Left lung (tissue), 10 donors: ENCODE results near the gene CDC14B. TPM values are rescaled to one million over a fixed set of nuclear protein-coding genes. Genes with fewer than 3 reads are reported as not detected.

Experiments
- ATAC-seq: fragments of 200-7000 bp; cut with Tn5 transposase; one replicate; pipeline ENCODE4 v1.9.1; 2020; ENCODE audit warnings: moderate library complexity
- DNase-seq, 4 donors: peaks; one replicate each; pipeline ENCODE4 v3.0.0-alpha.2; 2013 to 2020
- H3K27ac ChIP-seq, 2 donors: fragments of 200-600 bp; sonication (generic) in 1 of 2; one replicate each; pipeline versions ENCODE4 v1.5.0 to v1.8.0; 2020 to 2021
- H3K27me3 ChIP-seq, 2 donors: fragments of 200-600 bp; sonication (generic) in 1 of 2; one replicate each; pipeline versions ENCODE4 v1.5.0 to v1.8.0; 2020 to 2021
- H3K36me3 ChIP-seq, 2 donors: fragments of 200-600 bp; sonication (generic) in 1 of 2; one replicate each; pipeline versions ENCODE4 v1.5.0 to v1.8.0; 2020 to 2021
- H3K4me1 ChIP-seq, 2 donors: fragments of 200-600 bp; one replicate each; pipeline ENCODE4 v1.8.0; 2021
- H3K4me3 ChIP-seq, 2 donors: fragments of 200-600 bp; sonication (generic) in 1 of 2; one replicate each; pipeline versions ENCODE4 v1.5.0 to v1.8.0; 2020 to 2021; ENCODE audit warnings: mild to moderate bottlenecking in 1 of 2
- H3K9me3 ChIP-seq, 2 donors: fragments of 200-600 bp; sonication (generic) in 1 of 2; one replicate each; pipeline versions ENCODE4 v1.5.0 to v1.8.0; 2020 to 2021
- intact Hi-C, 2 donors: fragments of 100-400 bp; cut with DNase I; formaldehyde crosslinking; loops; one replicate each; pipeline versions ENCODE4 v1.11.2 to v1.14.2; 2022
- polyA plus RNA-seq, 6 donors: library from polyadenylated mRNA; unstranded; fragments of 120-200 nt; gene quantifications; one replicate each; pipeline ENCODE4 v1.2.1, GENCODE V29; 2013; ENCODE audit not compliant: insufficient read length in 6 of 6
- total RNA-seq, 2 donors: library from RNA; stranded (reverse); fragmentation: NEBNext Ultra II Directional; extraction: Animal tissue kit (Norgen Biotek cat#: 25700); gene quantifications; one replicate each; pipeline ENCODE4 v1.2.1, GENCODE V29; 2021
- TF ChIP-seq, protein P1 (sequence below), 2 donors: fragments of 200-600 bp; sonication (generic) in 1 of 2; IDR thresholded peaks; one replicate each; pipeline versions ENCODE4 v1.5.0 to v1.8.0; 2021; ENCODE audit warnings: antibody characterized with exemption in 2 of 2
- donor health status: DM: no; HTN: yes; CAD: no.
- donor health status: DM: no; HTN: no; CAD: no.

Gene CDC14B
- total and polyA plus RNA-seq, 8 donors = 10.5 to 20.3 (median 17.9) TPM

GRCh38 chr9:96605328-96605727 is 14.3 kb downstream of the CDC14B start:
- TF ChIP-seq, protein P1, sequence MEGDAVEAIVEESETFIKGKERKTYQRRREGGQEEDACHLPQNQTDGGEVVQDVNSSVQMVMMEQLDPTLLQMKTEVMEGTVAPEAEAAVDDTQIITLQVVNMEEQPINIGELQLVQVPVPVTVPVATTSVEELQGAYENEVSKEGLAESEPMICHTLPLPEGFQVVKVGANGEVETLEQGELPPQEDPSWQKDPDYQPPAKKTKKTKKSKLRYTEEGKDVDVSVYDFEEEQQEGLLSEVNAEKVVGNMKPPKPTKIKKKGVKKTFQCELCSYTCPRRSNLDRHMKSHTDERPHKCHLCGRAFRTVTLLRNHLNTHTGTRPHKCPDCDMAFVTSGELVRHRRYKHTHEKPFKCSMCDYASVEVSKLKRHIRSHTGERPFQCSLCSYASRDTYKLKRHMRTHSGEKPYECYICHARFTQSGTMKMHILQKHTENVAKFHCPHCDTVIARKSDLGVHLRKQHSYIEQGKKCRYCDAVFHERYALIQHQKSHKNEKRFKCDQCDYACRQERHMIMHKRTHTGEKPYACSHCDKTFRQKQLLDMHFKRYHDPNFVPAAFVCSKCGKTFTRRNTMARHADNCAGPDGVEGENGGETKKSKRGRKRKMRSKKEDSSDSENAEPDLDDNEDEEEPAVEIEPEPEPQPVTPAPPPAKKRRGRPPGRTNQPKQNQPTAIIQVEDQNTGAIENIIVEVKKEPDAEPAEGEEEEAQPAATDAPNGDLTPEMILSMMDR (IDR thresholded peaks at IDR 0.05) = no peak
- no peak overlapping the region for H3K27ac ChIP-seq
- ATAC-seq (no peak), DNase-seq (no peak)
- H3K4me3 ChIP-seq = no peak overlapping the region
- no peaks in the 10 kb centered on the region for H3K9me3 ChIP-seq
- H3K27me3 ChIP-seq = peaks cover 0 to 6% of the 10 kb centered on the region in 2 donors
- peaks cover 0 to 4% of the 10 kb centered on the region in 2 donors for H3K4me1 ChIP-seq
- no peaks in the 10 kb centered on the region for H3K36me3 ChIP-seq
- intact Hi-C loops = no loop called here

GRCh38 chr9:96604004-96604319 is 15.7 kb downstream of the CDC14B start:
- Histone ChIP-seq H3K27me3 (no peaks in the 10 kb centered on the region), H3K36me3 (no peaks in the 10 kb centered on the region), H3K4me1 (peaks cover 0 to 4% of the 10 kb centered on the region in 2 donors), H3K4me3 (no peak overlapping the region), H3K9me3 (no peaks in the 10 kb centered on the region), H3K27ac (no peak overlapping the region)
- peak; percentile 82 for ATAC-seq
- no peak for DNase-seq
- TF ChIP-seq, protein P1 (IDR thresholded peaks at IDR 0.05) = no peak
- intact Hi-C loops = no loop called here

DNA sequence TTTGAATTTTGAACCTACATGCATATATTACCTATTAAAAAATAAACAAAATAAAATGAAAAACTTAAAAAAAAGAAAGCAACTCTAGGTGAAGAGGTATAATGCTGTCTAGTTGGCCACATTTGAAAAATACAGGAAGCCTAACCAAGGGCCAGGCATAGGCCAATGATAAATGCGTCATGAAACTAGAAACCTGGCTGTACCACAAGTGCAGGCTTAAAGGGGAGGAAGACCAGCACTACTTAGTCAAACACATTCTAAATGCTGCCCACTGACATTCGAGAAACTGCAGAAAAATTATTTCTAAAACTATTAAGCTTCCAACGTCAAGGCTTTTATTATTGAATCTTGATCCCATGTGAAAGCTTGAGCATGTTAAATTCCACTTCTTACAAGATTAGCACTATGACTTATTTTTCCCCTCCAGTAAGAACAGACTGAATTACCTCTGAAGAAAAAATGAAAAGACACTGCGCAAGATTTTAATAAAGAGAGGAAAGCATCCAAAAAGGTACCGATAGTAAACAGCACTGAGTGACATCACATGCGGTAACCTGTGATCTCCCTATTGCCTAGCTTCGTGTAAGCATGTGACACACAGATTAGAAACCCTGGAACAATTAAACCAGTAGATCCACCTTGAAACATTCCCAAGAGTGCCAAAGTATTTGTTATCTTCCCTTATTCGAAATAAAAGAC is 16.2 kb downstream of the CDC14B start:
- H3K9me3 ChIP-seq = no peaks in the 10 kb centered on the region
- H3K4me1 ChIP-seq = peaks cover 0 to 4% of the 10 kb centered on the region in 2 donors
- no peaks in the 10 kb centered on the region for H3K36me3 ChIP-seq
- intact Hi-C loops = no loop called here
- TF ChIP-seq, protein P1 (IDR thresholded peaks at IDR 0.05) = no peak
- H3K27ac ChIP-seq = no peak overlapping the region
- ATAC-seq (no peak), DNase-seq (no peak)
- no peaks in the 10 kb centered on the region for H3K27me3 ChIP-seq
- H3K4me3 ChIP-seq = no peak overlapping the region

- Histone ChIP-seq H3K4me1 (peaks cover 0 to 4% of the 10 kb centered on the region in 2 donors), H3K4me3 (no peak overlapping the region), H3K36me3 (no peaks in the 10 kb centered on the region), H3K27me3 (no peaks in the 10 kb centered on the region), H3K27ac (no peak overlapping the region), H3K9me3 (no peaks in the 10 kb centered on the region)
- intact Hi-C loops = no loop called here
- ATAC-seq (no peak), DNase-seq (no peak)
- TF ChIP-seq, protein P1 (IDR thresholded peaks at IDR 0.05) = no peak
Observed at GRCh38 chr9:96599298-96599697, 20.3 kb downstream of the CDC14B start.

DNA sequence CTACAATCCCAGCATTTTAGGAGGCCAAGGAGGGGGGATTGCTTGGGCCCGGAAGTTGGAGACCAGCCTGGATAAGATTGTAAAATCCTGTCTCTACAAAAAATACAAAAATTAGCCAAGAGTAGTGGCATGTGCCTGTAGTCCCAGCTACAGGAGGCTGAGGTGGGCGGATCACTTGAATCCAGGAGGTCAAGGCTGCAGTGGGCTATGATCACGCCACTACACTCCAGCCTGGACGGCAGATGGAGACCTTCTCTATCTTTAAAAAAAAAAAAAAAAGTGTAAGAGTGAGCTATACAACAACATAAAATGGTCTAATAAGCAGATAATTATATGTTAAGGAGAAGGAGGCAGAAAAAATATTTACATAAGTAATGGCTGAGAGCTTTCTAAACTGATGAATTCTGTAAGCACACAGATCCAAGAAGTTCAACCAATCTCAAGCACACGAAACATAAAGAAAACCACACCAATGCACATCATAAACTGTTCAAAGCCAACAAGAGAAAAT is 23.0 kb downstream of the CDC14B start:
- H3K4me3 ChIP-seq = no peak overlapping the region
- intact Hi-C loops = no loop called here
- DNase-seq (no peak), ATAC-seq (no peak)
- no peaks in the 10 kb centered on the region for H3K36me3 ChIP-seq
- H3K27ac ChIP-seq = no peak overlapping the region
- H3K27me3 ChIP-seq = no peaks in the 10 kb centered on the region
- H3K9me3 ChIP-seq = no peaks in the 10 kb centered on the region
- no peaks in the 10 kb centered on the region for H3K4me1 ChIP-seq
- TF ChIP-seq, protein P1 (IDR thresholded peaks at IDR 0.05) = no peak
